Parathyroid adenoma (tissue), 2 donors: ENCODE results near the gene COL23A1.

ENCODE experiments used
- H2AFZ ChIP-seq: fragments of 300-600 bp; sonication (generic); one replicate; pipeline ENCODE4 v1.7.0; 2017; ENCODE audit warnings: antibody characterized with exemption, mild to moderate bottlenecking
- H3K27ac ChIP-seq: fragments of 300-600 bp; sonication (generic); one replicate; pipeline ENCODE4 v1.7.0; 2017
- H3K27me3 ChIP-seq: fragments of 300-600 bp; sonication (generic); one replicate; pipeline ENCODE4 v1.7.0; 2017; ENCODE audit warnings: low read length; ENCODE audit not compliant: control insufficient read depth, insufficient read depth
- H3K36me3 ChIP-seq: fragments of 300-600 bp; sonication (generic); one replicate; pipeline ENCODE4 v1.7.0; 2017; ENCODE audit warnings: low read length; ENCODE audit not compliant: control insufficient read depth, insufficient read depth
- H3K4me1 ChIP-seq: fragments of 300-600 bp; sonication (generic); one replicate; pipeline ENCODE4 v1.7.0; 2017; ENCODE audit warnings: control low read depth
- H3K4me2 ChIP-seq: fragments of 300-600 bp; sonication (generic); one replicate; pipeline ENCODE4 v1.7.0; 2017; ENCODE audit warnings: low read length
- H3K4me3 ChIP-seq: fragments of 300-600 bp; sonication (generic); one replicate; pipeline ENCODE4 v1.7.0; 2017; ENCODE audit warnings: low read depth, low read length
- H3K79me2 ChIP-seq: fragments of 300-600 bp; sonication (generic); one replicate; pipeline ENCODE4 v1.7.0; 2017; ENCODE audit warnings: control low read depth
- H3K9ac ChIP-seq: fragments of 300-600 bp; sonication (generic); one replicate; pipeline ENCODE4 v1.7.0; 2017; ENCODE audit warnings: mild to moderate bottlenecking
- H3K9me3 ChIP-seq: fragments of 300-600 bp; sonication (generic); one replicate; pipeline ENCODE4 v1.7.0; 2017; ENCODE audit warnings: low read length; ENCODE audit not compliant: control insufficient read depth
- TF ChIP-seq, protein P1 (sequence below): fragments of 300-600 bp; sonication (generic); IDR thresholded peaks from one replicate; pipeline ENCODE4 v1.7.0; 2017; ENCODE audit warnings: antibody characterized with exemption, mild to moderate bottlenecking
- donor health status: primary hyperparathyroidism.

COL23A1 gene

DNA sequence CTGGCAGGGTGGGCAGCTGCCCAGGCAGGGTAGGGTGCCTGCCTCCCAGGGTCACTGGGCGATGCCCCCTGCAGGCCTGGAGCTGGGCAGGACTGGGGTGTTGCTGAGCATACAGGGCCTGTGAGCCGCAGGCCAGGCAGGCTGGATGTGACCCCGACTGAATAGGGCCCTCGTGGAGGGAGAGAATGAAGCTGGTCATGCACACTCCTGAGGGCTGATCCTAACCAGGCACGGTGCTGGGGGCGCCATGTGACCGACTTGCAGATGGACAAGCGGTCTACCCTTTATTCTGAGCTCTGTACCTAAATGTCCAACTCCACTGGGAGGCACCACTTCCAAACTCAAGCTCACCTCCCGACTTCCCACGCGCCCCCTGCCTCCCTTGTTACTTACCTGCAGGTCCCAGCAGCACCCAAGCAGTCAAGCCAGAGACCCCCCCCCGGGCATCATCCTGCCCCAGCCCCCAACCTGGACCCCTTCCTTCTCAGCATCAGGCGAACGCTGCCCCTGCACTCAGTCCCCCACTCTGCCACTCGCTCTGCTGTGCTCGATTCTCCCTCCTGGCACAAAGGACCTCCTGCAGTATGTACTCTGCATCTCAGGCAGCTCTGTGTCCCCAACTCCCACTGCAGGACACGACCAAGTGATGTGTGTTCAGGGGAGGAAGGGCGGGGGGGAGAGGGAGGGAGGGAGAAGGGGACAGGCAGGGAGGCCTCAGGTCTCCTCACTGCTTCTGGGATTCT lies 280.8 kb downstream of the COL23A1 start:
- Histone ChIP-seq H3K79me2 (no peaks in the 10 kb centered on the region), H3K9ac (no peak overlapping the region), H3K4me2 (no peak overlapping the region), H3K9me3 (no peaks in the 10 kb centered on the region), H3K36me3 (no peaks in the 10 kb centered on the region), H3K4me1 (no peaks in the 10 kb centered on the region), H3K4me3 (no peak overlapping the region), H2AFZ (no peak overlapping the region), H3K27me3 (no peaks in the 10 kb centered on the region), H3K27ac (no peak overlapping the region)
- TF ChIP-seq, protein P1, sequence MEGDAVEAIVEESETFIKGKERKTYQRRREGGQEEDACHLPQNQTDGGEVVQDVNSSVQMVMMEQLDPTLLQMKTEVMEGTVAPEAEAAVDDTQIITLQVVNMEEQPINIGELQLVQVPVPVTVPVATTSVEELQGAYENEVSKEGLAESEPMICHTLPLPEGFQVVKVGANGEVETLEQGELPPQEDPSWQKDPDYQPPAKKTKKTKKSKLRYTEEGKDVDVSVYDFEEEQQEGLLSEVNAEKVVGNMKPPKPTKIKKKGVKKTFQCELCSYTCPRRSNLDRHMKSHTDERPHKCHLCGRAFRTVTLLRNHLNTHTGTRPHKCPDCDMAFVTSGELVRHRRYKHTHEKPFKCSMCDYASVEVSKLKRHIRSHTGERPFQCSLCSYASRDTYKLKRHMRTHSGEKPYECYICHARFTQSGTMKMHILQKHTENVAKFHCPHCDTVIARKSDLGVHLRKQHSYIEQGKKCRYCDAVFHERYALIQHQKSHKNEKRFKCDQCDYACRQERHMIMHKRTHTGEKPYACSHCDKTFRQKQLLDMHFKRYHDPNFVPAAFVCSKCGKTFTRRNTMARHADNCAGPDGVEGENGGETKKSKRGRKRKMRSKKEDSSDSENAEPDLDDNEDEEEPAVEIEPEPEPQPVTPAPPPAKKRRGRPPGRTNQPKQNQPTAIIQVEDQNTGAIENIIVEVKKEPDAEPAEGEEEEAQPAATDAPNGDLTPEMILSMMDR: no peak

DNA sequence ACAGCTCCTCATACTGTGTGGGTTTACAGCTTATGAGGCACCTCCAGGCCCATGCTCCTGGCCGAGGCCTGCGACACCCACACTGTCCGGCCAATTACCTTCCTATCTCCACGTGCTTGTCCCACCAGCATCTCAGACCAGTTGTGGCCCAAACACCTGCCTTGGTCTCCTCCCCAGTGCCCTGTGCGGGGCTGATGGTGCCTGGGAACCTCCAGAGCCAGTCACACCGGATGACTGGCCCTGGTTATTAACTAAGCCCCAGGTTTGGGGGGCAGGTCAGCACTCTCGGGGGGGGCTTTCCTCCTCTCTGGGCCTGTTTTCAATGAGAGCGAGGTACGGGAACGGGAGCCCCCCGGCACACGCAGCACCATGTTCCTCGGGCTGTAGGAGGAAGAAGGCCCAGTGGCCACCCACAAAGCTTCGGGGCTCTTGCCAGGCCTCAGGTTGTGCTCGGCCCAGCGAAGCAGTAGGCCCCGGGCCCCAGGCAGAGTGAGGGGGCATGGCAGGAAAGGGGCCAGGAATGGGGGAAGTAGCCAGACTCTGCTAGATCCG lies 281.6 kb downstream of the COL23A1 start:
- Histone ChIP-seq H3K9ac (no peak overlapping the region), H3K4me3 (no peak overlapping the region)

DNA sequence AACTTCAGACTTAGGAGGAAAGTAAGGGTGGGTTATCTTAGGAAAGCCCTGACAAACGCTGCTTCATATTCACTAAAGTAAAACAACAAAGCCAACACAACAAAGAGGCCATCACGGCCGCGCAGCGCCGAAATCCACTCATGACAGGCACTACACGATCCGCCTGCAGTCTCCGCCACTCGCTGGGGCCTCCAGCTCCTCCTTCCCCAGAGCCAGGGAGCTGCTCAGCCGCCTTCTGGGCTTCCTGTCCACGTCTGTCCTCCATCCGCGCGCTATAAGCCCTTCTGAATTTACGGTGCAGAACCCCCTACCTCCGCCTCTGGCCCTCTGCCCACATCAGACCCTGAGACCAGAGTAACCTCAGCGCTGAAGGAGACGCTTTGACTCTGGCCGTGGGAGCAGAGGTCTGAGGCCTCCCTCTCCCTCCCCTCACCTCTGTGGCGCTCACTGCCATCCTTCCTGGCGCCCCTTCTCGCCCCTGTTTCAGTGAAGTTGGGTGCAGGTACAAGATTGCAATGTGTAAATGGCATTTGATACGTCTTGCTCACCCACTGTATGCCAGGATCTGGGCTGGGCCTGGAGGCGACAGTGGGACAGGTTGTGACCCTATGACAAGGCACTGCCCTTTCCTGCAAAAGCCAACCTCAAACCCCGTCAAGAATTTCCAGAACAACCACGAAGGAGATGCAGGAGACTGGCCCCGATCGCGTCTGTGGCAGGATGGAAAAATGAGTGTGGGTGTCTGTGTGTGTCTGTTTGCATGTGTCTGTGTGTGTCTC lies 282.7 kb downstream of the COL23A1 start:
- Histone ChIP-seq H3K9ac (no peak overlapping the region), H3K4me1 (no peaks in the 10 kb centered on the region), H3K79me2 (no peaks in the 10 kb centered on the region), H3K9me3 (no peaks in the 10 kb centered on the region), H3K4me2 (no peak overlapping the region), H3K27me3 (no peaks in the 10 kb centered on the region), H2AFZ (no peak overlapping the region), H3K27ac (no peak overlapping the region), H3K4me3 (no peak overlapping the region), H3K36me3 (no peaks in the 10 kb centered on the region)
- TF ChIP-seq, protein P1: no peak

More for the DNA sequence above, 281.6 kb downstream of the COL23A1 start:
- TF ChIP-seq, protein P1: no peak
- Histone ChIP-seq H3K36me3 (no peaks in the 10 kb centered on the region), H3K27me3 (no peaks in the 10 kb centered on the region), H3K9me3 (no peaks in the 10 kb centered on the region), H3K27ac (no peak overlapping the region), H3K4me2 (no peak overlapping the region), H3K4me1 (no peaks in the 10 kb centered on the region), H2AFZ (no peak overlapping the region), H3K79me2 (no peaks in the 10 kb centered on the region)

- no peaks in the 10 kb centered on the region for H3K27me3 ChIP-seq
- H3K36me3 ChIP-seq: no peaks in the 10 kb centered on the region
- no peak overlapping the region for H3K4me3 ChIP-seq
- H3K9ac ChIP-seq: no peak overlapping the region
- no peak overlapping the region for H2AFZ ChIP-seq
- no peaks in the 10 kb centered on the region for H3K79me2 ChIP-seq
- H3K4me1 ChIP-seq: no peaks in the 10 kb centered on the region
- no peaks in the 10 kb centered on the region for H3K9me3 ChIP-seq
- no peak overlapping the region for H3K4me2 ChIP-seq
- TF ChIP-seq, protein P1: no peak
- no peak overlapping the region for H3K27ac ChIP-seq
Measured at GRCh38 chr5:178306430-178307225, 283.6 kb downstream of the COL23A1 start.
